ENCODE data around the gene TMEM232.

The TMEM232 gene

DNA sequence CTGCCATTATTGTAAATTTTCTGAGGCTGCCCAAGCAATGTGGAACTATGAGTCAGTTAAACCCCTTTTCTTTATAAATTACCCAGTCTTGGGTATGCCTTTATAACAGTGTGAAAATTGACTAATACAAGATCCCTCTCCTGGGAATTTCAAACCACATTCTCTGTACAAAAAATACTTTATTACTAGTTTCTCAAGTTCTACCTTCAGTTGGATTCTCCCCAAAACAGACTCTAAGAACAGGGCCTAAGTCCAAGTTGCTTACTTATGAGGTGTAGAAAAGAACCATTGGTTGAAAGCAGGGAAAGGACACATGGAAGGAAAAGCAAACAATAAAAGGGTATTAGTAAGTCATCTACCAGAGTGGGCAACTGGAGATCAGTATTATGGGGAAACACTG, 343.2 kb downstream of the TMEM232 start:
- DNase-seq, result no peak

DNA sequence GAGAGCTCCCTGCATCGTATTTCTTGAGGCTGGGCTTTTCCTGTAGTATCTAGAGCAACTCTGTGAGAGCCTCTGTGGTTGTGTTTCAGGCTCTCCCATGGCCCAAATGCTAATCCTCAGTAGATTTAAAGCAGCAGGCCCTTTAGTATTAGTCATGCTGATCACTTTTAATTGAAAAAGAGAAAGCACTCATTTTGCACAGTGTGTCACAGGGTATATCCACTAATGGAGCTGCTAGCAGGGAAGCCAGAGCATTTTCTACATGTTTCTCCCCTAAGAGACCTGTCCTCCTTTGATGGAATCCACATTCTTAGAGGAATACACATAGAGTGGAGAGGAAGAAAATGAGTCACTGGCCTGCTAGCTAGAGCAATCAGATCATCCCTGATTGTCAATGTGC, 348.5 kb downstream of the TMEM232 start:
- no peak for DNase-seq

DNA sequence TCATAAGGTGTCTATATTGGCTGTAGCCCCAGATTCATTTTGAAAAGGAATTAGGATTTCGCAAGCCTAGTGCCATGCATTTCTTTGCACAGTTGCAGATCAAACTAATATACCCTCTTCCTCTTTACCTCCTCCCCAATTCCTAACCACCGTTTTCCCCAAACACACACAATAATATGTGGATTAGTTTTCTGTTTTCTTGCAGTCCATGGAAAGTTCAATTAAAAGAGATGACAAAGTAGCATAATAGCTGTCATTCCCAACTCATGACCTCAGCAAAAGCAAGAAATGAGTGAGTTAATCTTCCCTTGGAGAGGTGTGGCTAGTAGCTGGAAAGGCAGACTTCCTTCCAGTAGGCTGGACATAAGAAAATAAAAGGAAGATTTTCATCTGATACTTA, 349.1 kb downstream of the TMEM232 start:
- no peak for DNase-seq

DNA sequence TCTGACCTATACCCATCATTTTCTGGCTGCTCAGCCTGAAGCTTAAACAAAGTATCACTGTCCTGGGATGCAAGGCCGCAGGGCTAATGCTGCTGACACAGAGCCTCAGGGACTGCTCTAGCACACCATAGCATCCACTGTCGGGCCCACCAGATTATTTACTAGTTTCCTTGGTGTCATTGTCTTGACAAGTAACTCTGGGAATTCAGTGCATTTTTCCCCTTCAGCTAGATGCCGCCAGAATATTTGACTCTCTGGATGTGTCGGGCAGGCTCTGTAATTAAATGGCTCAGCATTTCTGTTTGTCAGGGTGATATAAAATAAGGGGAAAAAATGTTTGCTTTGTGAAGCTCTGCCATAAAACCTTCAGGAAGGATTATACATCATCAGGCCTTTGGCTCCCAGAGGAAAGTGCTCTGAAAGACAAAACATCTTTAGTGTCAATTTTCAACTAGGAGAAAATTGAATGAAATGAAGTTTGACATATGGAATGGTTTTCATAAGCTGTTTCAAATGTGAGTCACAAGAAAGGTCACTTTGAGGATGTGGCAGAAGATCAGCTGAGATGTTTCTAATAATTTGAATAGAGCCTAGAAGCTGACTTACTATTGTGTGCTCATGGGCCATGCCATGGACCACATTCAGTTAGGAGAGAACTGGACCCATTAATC, 350.1 kb downstream of the TMEM232 start:
- no peak for DNase-seq

DNA sequence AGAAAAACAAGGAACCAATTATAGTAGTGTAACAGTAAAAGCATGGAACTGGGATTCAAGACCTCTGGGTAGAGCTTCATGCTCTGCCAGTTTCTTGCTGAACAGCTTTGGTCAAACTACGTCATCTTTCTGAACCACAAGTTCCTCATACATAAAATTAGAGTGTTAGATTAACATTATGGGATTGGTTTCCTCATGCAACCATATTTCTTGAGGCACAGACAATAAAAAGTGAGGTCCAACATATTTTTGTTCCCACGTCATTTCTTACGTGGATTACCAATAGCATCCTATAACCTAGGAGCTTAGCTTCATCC, 354.8 kb downstream of the TMEM232 start:
- DNase-seq, result no peak

DNA sequence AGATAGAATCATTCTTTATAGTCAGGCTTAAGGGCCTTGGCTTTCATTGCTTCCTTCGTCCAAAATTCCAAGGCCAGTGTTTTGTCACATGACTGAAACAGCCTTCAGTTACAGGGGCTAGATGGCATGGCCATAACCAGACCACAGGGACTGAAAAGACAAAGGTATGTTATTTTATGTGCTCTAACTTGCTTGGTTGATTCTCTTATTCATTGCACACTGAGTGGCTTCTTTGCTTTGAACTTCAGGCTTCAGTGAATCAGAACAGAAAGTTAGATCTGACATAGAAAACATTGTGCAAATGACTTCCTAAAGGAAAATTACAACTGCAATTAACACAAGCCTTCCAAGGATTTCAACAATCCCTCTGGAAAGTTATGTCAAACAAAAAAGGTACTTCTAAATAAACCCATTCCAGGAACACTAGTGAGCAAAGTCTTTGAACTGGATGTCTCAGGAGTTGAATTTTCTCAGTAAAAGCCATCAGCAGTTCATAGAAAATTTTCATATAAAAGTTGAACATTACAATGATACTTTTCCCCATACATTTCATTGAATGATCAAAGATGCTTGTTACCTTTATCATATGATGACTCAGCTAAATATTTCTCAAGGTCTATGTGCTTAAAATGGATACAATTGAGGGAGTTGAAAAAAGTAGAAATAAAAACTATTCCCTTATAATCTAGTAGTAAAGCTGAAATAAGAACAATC, 355.3 kb downstream of the TMEM232 start:
- no peak for DNase-seq

Data from NCI-H1694 treated with DMSO at 0.1 percent for 48 hours (cell line).